GM12892 (cell line): Measurements from ENCODE around the gene SH3BGRL.

ENCODE experiments used
- POLR2A ChIP-seq: IDR thresholded peaks from 2 replicates; pipeline ENCODE4 v1.6.1; 2011; ENCODE audit warnings: low read depth, low read length, control low read depth
- POLR2AphosphoS5 ChIP-seq: IDR thresholded peaks from 2 replicates; pipeline ENCODE4 v1.6.1; 2011; ENCODE audit warnings: low read depth, low read length, control low read depth
- TAF1 ChIP-seq: IDR thresholded peaks from 2 replicates; pipeline ENCODE4 v1.6.1; 2011; ENCODE audit warnings: low read depth, mild to moderate bottlenecking, control low read depth, low read length, borderline replicate concordance

DNA sequence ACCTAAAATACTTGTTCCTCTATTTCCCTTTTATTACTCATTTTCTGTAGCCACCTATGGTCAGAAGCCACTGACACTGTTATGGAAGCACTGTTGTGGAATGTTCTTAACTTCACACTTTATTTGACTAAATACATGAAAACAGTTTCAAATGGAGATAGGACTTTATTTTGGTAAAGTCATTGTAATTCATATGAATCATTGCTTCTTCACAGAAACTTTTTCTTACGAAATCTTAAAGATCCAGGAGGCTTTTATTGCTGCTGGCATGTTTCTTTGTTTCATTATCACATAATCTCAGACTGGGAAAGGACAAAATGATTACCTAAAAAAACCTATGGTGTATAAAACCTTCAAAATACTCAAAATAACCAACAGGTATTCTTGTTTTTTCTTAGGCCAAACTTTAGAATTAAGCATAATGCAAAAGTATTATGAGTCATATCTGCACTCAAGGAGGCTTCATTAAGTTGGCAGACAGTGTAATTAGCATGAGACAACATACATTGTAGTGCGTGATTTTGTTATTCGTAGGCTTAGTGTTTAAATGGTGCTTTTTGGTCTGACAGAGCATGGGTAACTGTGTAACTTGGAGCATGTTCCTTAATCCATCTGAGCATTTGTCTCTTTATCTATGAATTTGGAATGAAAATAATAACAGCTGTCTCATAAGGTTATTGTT is 58.0 kb downstream of the SH3BGRL start:
- TF ChIP-seq POLR2A: no peak
- no peak for TF ChIP-seq POLR2AphosphoS5
- no peak for TF ChIP-seq TAF1
